GM12878 (cell line): ENCODE results near the gene ABHD12B. TPM values are rescaled to one million over a fixed set of nuclear protein-coding genes. Genes with fewer than 3 reads are reported as not detected.

Experiments
- ATAC-seq: fragments of 200-7000 bp; cut with Tn5 transposase; 3 replicates; pipeline ENCODE4 v1.9.1; 2020; ENCODE audit warnings: mild to moderate bottlenecking, moderate library complexity
- BruUV-seq: library from RNA; stranded (reverse); fragments of 400-500 nt; replicated peaks from 2 replicates; lab custom pipeline; 2021; lab: Mats Ljungman, UMichigan
- CTCF ChIA-PET: fragments of 300-600 bp; sonication (Branson Sonifier 250); formaldehyde crosslinking; extraction: SDS; loops from one replicate; lab custom pipeline; 2021; ENCODE audit warnings: inconsistent platforms; lab: Yijun Ruan, JAX
- POLR2A ChIA-PET: fragments of 350-600 bp; formaldehyde crosslinking; extraction: SDS; loops from one replicate; lab custom pipeline; 2021; ENCODE audit warnings: inconsistent platforms; lab: Charles Lee
- RAD21 ChIA-PET: fragments of 300-600 bp; sonication (Branson Sonifier 250); formaldehyde crosslinking; loops from one replicate; lab custom pipeline; 2023; ENCODE audit warnings: antibody characterized with exemption; ENCODE audit not compliant: unreplicated experiment; lab: Charles Lee
- SMC1A ChIA-PET: fragments of 300-600 bp; sonication (Branson Sonifier 250); formaldehyde crosslinking; loops from one replicate; lab custom pipeline; 2023; ENCODE audit not compliant: unreplicated experiment, uncharacterized antibody; lab: Charles Lee
- DNase-seq: peaks from one replicate; pipeline ENCODE4 v3.0.0-alpha.2; 2011; ENCODE audit warnings: low read depth, low spot score
- FAIRE-seq: peaks from 3 replicates; lab custom pipeline; 2011; peaks lifted over from hg19 to GRCh38; lab: Jason Lieb, UNC
- H2AFZ ChIP-seq: 2 replicates; pipeline ENCODE4 v1.6.0; 2011; ENCODE audit warnings: low read depth, low read length, control low read depth; ENCODE audit not compliant: control insufficient read depth
- H3K27ac ChIP-seq: 2 replicates; pipeline ENCODE4 v1.5.1; 2011; ENCODE audit warnings: control low read depth; ENCODE audit not compliant: control insufficient read depth, insufficient read depth
- H3K27me3 ChIP-seq, 2 experiments: replicated peaks in 1 of 2; 2 replicates each; pipeline versions ENCODE4 v1.6.0 to v1.6.1; 2011; ENCODE audit warnings: low read length in 1 of 2; ENCODE audit not compliant: control insufficient read depth in 2 of 2, insufficient read depth in 2 of 2
- H3K36me3 ChIP-seq, 2 experiments: 2 replicates each; pipeline ENCODE4 v1.5.1; 2011; ENCODE audit warnings: low read length in 1 of 2; ENCODE audit not compliant: control insufficient read depth in 2 of 2, insufficient read depth in 2 of 2
- H3K4me1 ChIP-seq: 2 replicates; pipeline ENCODE4 v1.6.1; 2011; ENCODE audit warnings: mild to moderate bottlenecking, low read length, moderate library complexity, mixed read lengths; ENCODE audit not compliant: control insufficient read depth, insufficient read depth
- H3K4me2 ChIP-seq: 2 replicates; pipeline ENCODE4 v1.6.0; 2011; ENCODE audit warnings: control low read depth; ENCODE audit not compliant: control insufficient read depth, insufficient read depth
- H3K4me3 ChIP-seq: fragments of 200-600 bp; sonication (generic); 2 replicates; pipeline ENCODE4 v1.5.1; 2016
- H3K79me2 ChIP-seq: 2 replicates; pipeline ENCODE4 v1.6.0; 2011; ENCODE audit warnings: low read length; ENCODE audit not compliant: control insufficient read depth, insufficient read depth
- H3K9ac ChIP-seq: 2 replicates; pipeline ENCODE4 v1.8.0; 2011; ENCODE audit warnings: low read length, control low read depth, mixed read lengths; ENCODE audit not compliant: control insufficient read depth, insufficient read depth
- H3K9me3 ChIP-seq: replicated peaks from 3 replicates; pipeline ENCODE4 v1.5.1; 2011; ENCODE audit warnings: mild to moderate bottlenecking, low read length; ENCODE audit not compliant: control insufficient read depth, insufficient read depth
- H4K20me1 ChIP-seq: 2 replicates; pipeline ENCODE4 v1.6.0; 2011; ENCODE audit not compliant: control insufficient read depth, insufficient read depth
- BCL3 ChIP-seq: IDR thresholded peaks from 2 replicates; pipeline ENCODE4 v1.6.1; 2011; ENCODE audit warnings: borderline replicate concordance, low read depth, mild to moderate bottlenecking, moderate library complexity, low read length; ENCODE audit not compliant: insufficient read depth, poor library complexity, severe bottlenecking
- CHD2 ChIP-seq: IDR thresholded peaks from 2 replicates; pipeline ENCODE4 v1.6.1; 2011; ENCODE audit warnings: low read depth, low read length, improper control_type of control experiment, borderline replicate concordance
- CREM ChIP-seq: IDR thresholded peaks from 2 replicates; pipeline ENCODE4 v1.6.1; 2014; ENCODE audit warnings: antibody characterized with exemption, low read depth
- RUNX3 ChIP-seq: IDR thresholded peaks from 2 replicates; pipeline ENCODE4 v1.6.1; 2012; ENCODE audit warnings: low read length, inconsistent platforms
- SPI1 ChIP-seq: IDR thresholded peaks from 2 replicates; pipeline ENCODE4 v1.6.1; 2011; ENCODE audit warnings: low read depth, mild to moderate bottlenecking, low read length, moderate library complexity, borderline replicate concordance; ENCODE audit not compliant: insufficient read depth
- WGBS: methylation state at CpG from one replicate; pipeline ENCODE4 v1.1.6; 2016; ENCODE audit warnings: low lambda C conversion rate; ENCODE audit not compliant: insufficient replicate concordance, insufficient coverage; ENCODE audit errors: missing lambda C conversion rate; 5-methylcytosine and 5-hydroxymethylcytosine counted together
- in situ Hi-C: fragments of 300-500 bp; cut with MboI; formaldehyde crosslinking; loops from 9 replicates; pipeline ENCODE4 v1.14.3; 2018; ENCODE audit warnings: mixed read lengths
- intact Hi-C: fragments of 100-400 bp; cut with micrococcal nuclease; formaldehyde crosslinking; loops from one replicate; pipeline ENCODE4 v1.14.2; 2022; ENCODE audit not compliant: unreplicated experiment
- polyA plus RNA-seq, 11 experiments: library from polyadenylated mRNA; depleted of rRNA in 4 of 11; unstranded in 6 of 11; stranded (reverse) in 5 of 11; fragments of >200 nt; fragmentation: Nextera tagmentation in 4 of 11; fragmentation: Illumina TruSeq in 1 of 11; extraction: Ambion mirVana in 4 of 11; extraction: Trizol in 1 of 11; gene quantifications; 1 replicate in 1 of 11; 2 replicates in 10 of 11; pipeline versions ENCODE4 v1.2.1 to v1.2.3, GENCODE V29; 2011 to 2016; ENCODE audit warnings: inconsistent platforms in 2 of 11, missing spikeins in 2 of 11, low read depth in 1 of 11
- total RNA-seq, 4 experiments: library from RNA; depleted of rRNA in 3 of 4; stranded (reverse); fragments of >200 nt in 3 of 4; fragmentation: Illumina TruSeq in 1 of 4; extraction: Trizol in 1 of 4; gene quantifications; 2 replicates each; pipeline versions ENCODE4 v1.2.1 to v1.2.3, GENCODE V29; 2013 to 2021

Gene ABHD12B
- total and polyA plus RNA-seq, 10 of the 15 experiments (the other 5 are each of a cell fraction or from before 2014, with no cell fraction given), result not detected

GRCh38 chr14:50828721-50829488 is 42.9 kb upstream of the ABHD12B start:
- Histone ChIP-seq H3K9ac (peak overlapping the region; percentile 83), H3K9me3 (no peaks in the 10 kb centered on the region), H4K20me1 (0 out of 2 replicates have a peak, but pooled peaks cover 4% of the 10 kb centered on the region), H3K79me2 (peaks cover 86% of the 10 kb centered on the region), H3K4me3 (peak overlapping the region; percentile 96), H2AFZ (no peak overlapping the region), H3K27me3 (no peaks in the 10 kb centered on the region), H3K36me3 (peaks cover 0 to 2% of the 10 kb centered on the region in 2 experiments; a peak in 1 of 4 replicates), H3K27ac (peak overlapping the region; percentile 78), H3K4me1 (peaks cover 13% of the 10 kb centered on the region), H3K4me2 (peak overlapping the region; percentile 80)
- CTCF ChIA-PET, result interaction anchor here (0.6 to 9.2 kb wide), 13 partner anchors 8 to 566 kb away, joined by 3 to 98 read pairs (median 5); no protein-coding TSS in a partner anchor
- TSS peak; percentile 35 for BruUV-seq
- FAIRE-seq, result peak; percentile 13
- in situ Hi-C loops, result loop anchor here (10.0 kb wide), 1 partner anchor 1204 kb away; the partner anchor contains the start of genes MGAT2 and RPL36AL
- RAD21 ChIA-PET, result interaction anchor here (0.6 to 6.8 kb wide), 15 partner anchors 7 to 258 kb away, joined by 3 to 106 read pairs (median 6); no protein-coding TSS in a partner anchor
- WGBS, result 6% methylated on average over 10 of the region's 10 CpGs
- POLR2A ChIA-PET, result interaction anchor here (0.6 to 6.0 kb wide), 11 partner anchors 7 to 411 kb away, joined by 3 to 36 read pairs (median 5); partner anchors contain the start of gene TMX1
- intact Hi-C loops, result loop anchor here (10.0 kb wide), 1 partner anchor 514 kb away; the partner anchor contains the start of genes DMAC2L and L2HGDH
- SMC1A ChIA-PET, result interaction anchor here (0.7 to 16.9 kb wide), 17 partner anchors 9 to 227 kb away, joined by 3 to 360 read pairs (median 3); no protein-coding TSS in a partner anchor
- no peak for DNase-seq
- no peak for ATAC-seq
- TF ChIP-seq SPI1 (0 out of 2 replicates have a peak, but pooled peaks have one; percentile 7), BCL3 (no peak), RUNX3 (peak; percentile 18; the same call in 1 of the 2 replicates), CREM (no peak), CHD2 (no peak)
